Skeletal muscle satellite cell (primary cell): ENCODE measurements around the gene FOXP1.

ENCODE experiments used
- H3K27me3 ChIP-seq: 2 replicates; pipeline ENCODE4 v1.7.0; 2013; ENCODE audit warnings: low read length; ENCODE audit not compliant: control insufficient read depth, insufficient read depth
- H3K36me3 ChIP-seq: 2 replicates; pipeline ENCODE4 v1.7.0; 2013; ENCODE audit warnings: mild to moderate bottlenecking, control low read depth, low read length; ENCODE audit not compliant: insufficient read depth
- H3K4me1 ChIP-seq: 2 replicates; pipeline ENCODE4 v1.7.0; 2013; ENCODE audit warnings: low read length; ENCODE audit not compliant: control insufficient read depth, insufficient read depth
- H3K4me2 ChIP-seq: 2 replicates; pipeline ENCODE4 v1.7.0; 2013; ENCODE audit warnings: mild to moderate bottlenecking, low read length
- H3K4me3 ChIP-seq: 2 replicates; pipeline ENCODE4 v1.7.0; 2013; ENCODE audit warnings: low read length
- H3K9ac ChIP-seq: 2 replicates; pipeline ENCODE4 v1.7.0; 2013; ENCODE audit warnings: mild to moderate bottlenecking, low read depth, low read length, moderate library complexity
- H3K9me3 ChIP-seq: replicated peaks from 2 replicates; pipeline ENCODE4 v1.7.0; 2013; ENCODE audit warnings: mild to moderate bottlenecking, control low read depth, low read length

FOXP1 gene

GRCh38 chr3:71409352-71409751 is 174.2 kb downstream of the FOXP1 start:
- Histone ChIP-seq H3K27me3 (no peaks in the 10 kb centered on the region), H3K36me3 (no peaks in the 10 kb centered on the region), H3K4me1 (no peaks in the 10 kb centered on the region), H3K4me2 (no peak overlapping the region), H3K9me3 (no peaks in the 10 kb centered on the region), H3K4me3 (no peak overlapping the region), H3K9ac (no peak overlapping the region)

DNA sequence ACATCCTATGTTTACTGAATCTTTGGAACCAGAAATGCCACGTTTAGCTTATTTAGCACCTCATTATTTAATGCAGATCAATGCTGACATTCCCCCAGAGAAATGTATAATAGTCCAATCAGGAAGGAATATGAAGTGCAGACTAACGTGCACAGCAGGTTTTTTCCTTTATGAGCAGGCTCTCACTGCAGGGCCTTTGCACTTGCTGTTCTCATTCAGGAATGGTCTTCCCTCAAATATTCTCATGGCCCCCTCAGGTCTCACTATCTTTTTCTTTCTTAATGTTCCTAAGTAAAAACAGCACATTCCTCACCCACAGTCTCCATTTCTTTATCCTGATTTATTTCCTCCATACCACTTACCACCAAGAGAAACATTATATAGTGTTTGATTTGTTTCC is 174.6 kb downstream of the FOXP1 start:
- H3K9me3 ChIP-seq: no peaks in the 10 kb centered on the region
- no peaks in the 10 kb centered on the region for H3K27me3 ChIP-seq
- no peaks in the 10 kb centered on the region for H3K4me1 ChIP-seq

GRCh38 chr3:71407823-71408222 is 175.7 kb downstream of the FOXP1 start:
- H3K36me3 ChIP-seq: no peaks in the 10 kb centered on the region
- no peaks in the 10 kb centered on the region for H3K27me3 ChIP-seq
- no peak overlapping the region for H3K4me2 ChIP-seq
- no peaks in the 10 kb centered on the region for H3K4me1 ChIP-seq
- H3K9me3 ChIP-seq: no peaks in the 10 kb centered on the region
- H3K9ac ChIP-seq: no peak overlapping the region
- H3K4me3 ChIP-seq: no peak overlapping the region

More for the DNA sequence above, 174.6 kb downstream of the FOXP1 start:
- Histone ChIP-seq H3K9ac (no peak overlapping the region), H3K4me2 (no peak overlapping the region), H3K4me3 (no peak overlapping the region), H3K36me3 (no peaks in the 10 kb centered on the region)

DNA sequence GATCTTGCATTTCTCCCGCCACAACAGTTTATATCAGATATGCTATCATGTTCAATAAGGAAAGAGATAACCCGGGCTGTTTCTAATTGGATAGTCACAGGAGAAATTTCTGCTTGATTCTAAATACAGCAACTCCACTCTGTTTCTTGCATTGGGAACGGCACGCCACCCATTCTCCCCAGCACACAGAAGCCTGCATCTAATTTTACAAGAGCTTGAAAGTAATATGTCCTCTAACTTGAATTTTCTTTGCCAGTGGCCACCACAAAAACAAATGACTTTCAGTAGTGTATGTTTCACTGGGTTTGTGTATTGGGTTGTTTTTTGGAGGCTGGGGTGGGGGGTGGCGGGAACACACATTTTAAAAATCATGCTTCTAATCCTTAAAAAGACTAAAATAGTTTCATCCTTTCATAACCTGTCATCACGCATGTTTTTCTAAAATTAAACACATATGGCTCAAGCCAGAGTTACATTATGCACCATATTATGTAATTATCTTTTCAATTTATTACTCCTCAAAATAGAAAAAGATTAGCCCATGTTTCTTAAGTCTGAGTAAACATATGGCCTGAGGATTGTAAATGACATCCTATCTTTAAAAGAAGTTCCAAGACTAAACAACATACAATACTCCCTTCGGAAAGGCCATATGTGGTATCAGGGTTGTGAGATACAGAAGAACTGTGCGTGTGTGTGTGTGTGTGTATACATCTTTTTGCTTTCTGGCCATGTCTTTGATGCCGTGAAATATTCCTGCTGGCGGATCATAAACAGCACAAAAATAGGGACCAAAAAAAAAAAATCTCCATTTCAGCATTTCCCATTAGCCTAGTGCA is 176.3 kb downstream of the FOXP1 start:
- H3K4me1 ChIP-seq: no peaks in the 10 kb centered on the region
- no peak overlapping the region for H3K9ac ChIP-seq
- H3K27me3 ChIP-seq: no peaks in the 10 kb centered on the region

GRCh38 chr3:71402911-71403310 is 180.6 kb downstream of the FOXP1 start:
- Histone ChIP-seq H3K4me1 (no peaks in the 10 kb centered on the region), H3K4me2 (no peak overlapping the region), H3K36me3 (no peaks in the 10 kb centered on the region), H3K9me3 (no peaks in the 10 kb centered on the region), H3K27me3 (no peaks in the 10 kb centered on the region), H3K9ac (no peak overlapping the region), H3K4me3 (no peak overlapping the region)

More for the DNA sequence above, 176.3 kb downstream of the FOXP1 start:
- Histone ChIP-seq H3K36me3 (no peaks in the 10 kb centered on the region), H3K9me3 (no peaks in the 10 kb centered on the region), H3K4me3 (no peak overlapping the region), H3K4me2 (no peak overlapping the region)

GRCh38 chr3:71402280-71402679 is 181.2 kb downstream of the FOXP1 start:
- no peaks in the 10 kb centered on the region for H3K27me3 ChIP-seq
- no peak overlapping the region for H3K4me2 ChIP-seq
- no peaks in the 10 kb centered on the region for H3K36me3 ChIP-seq
- H3K9ac ChIP-seq: no peak overlapping the region
- no peaks in the 10 kb centered on the region for H3K4me1 ChIP-seq
- H3K9me3 ChIP-seq: no peaks in the 10 kb centered on the region
- no peak overlapping the region for H3K4me3 ChIP-seq

- no peaks in the 10 kb centered on the region for H3K4me1 ChIP-seq
- H3K9me3 ChIP-seq: no peaks in the 10 kb centered on the region
- H3K4me2 ChIP-seq: no peak overlapping the region
- H3K27me3 ChIP-seq: no peaks in the 10 kb centered on the region
- no peak overlapping the region for H3K4me3 ChIP-seq
- H3K9ac ChIP-seq: no peak overlapping the region
- H3K36me3 ChIP-seq: no peaks in the 10 kb centered on the region
Measured at GRCh38 chr3:71401695-71402231, 181.8 kb downstream of the FOXP1 start.

DNA sequence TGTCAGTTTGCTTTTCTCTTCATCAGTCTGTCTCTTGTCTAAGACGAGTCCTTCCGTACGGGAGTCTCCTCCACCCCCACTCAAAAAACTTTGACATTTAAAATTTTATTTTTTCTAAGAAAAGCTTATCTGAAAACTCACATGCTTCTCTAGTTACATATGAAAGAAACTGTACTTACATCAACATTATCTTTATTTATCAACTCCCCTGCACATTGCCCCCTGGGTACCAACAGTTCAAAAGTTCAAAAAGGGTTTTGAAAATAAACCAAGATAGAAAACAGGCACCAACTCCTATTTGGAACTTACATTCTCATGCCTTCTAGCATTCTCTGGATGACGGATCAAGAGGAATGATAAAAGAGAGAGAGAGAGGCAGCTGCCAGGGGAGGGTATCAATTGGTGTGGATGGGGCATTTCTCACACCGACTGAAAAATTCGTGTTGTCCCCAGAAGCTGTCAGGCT is 182.5 kb downstream of the FOXP1 start:
- Histone ChIP-seq H3K4me1 (peaks cover 6% of the 10 kb centered on the region), H3K36me3 (no peaks in the 10 kb centered on the region), H3K4me3 (no peak overlapping the region), H3K27me3 (no peaks in the 10 kb centered on the region), H3K9me3 (no peaks in the 10 kb centered on the region), H3K4me2 (no peak overlapping the region), H3K9ac (no peak overlapping the region)

DNA sequence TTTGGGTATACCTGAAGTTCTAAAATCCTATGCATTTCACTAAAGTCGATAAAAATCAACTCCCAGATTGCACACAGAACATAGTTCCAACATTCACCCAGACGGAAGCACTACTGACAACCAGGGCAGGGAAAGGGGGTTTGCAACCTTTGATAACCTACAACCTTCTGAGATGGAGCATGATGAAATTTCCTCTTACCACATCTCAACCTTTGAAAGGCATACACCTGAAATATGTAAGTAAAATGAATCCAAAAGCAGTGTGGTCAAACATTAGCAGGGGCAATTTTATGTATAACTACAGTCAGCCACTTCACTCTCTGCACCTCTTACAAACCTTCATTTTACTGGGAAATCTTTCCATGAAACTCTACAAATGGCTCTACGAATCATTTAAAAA is 184.1 kb downstream of the FOXP1 start:
- no peaks in the 10 kb centered on the region for H3K9me3 ChIP-seq
- no peaks in the 10 kb centered on the region for H3K36me3 ChIP-seq
- peaks cover 15% of the 10 kb centered on the region for H3K4me1 ChIP-seq
- no peak overlapping the region for H3K9ac ChIP-seq
- no peak overlapping the region for H3K4me3 ChIP-seq
- H3K27me3 ChIP-seq: no peaks in the 10 kb centered on the region
- no peak overlapping the region for H3K4me2 ChIP-seq

DNA sequence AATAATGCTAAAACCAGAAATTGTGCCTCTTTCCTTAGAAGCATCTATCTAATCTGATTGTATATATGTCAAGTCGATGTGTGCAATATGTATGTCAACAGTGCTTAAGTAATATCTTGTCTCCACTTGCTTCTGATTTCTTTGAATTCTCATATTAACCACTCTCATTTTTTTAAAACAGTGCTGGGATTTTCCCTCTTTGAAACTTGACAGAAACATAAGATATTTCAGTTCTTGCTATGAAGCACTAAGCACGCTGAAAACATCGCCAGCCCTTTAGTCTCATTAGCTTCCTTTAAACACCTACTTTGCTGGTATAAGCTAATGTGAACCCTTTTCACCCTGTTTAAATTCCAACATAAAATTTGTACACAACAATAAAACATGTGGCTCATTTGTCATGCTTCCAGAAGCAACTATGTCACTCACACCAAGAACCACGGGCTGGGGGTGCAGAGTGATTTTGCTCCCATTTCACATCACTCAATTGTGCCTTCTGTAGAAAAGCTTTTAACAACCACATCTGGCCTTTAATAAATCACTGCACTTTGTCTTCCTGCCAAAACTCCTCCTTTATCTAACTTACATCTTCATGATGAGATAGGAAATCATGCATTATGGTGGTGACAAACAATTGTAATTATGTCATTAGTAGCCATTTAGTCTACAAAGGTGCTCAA is 185.2 kb downstream of the FOXP1 start:
- no peak overlapping the region for H3K4me2 ChIP-seq
- H3K27me3 ChIP-seq: no peaks in the 10 kb centered on the region
- peaks cover 15% of the 10 kb centered on the region for H3K4me1 ChIP-seq
- H3K9me3 ChIP-seq: no peaks in the 10 kb centered on the region
- no peaks in the 10 kb centered on the region for H3K36me3 ChIP-seq
- H3K9ac ChIP-seq: no peak overlapping the region
- H3K4me3 ChIP-seq: no peak overlapping the region

GRCh38 chr3:71397726-71398125 is 185.8 kb downstream of the FOXP1 start:
- Histone ChIP-seq H3K36me3 (no peaks in the 10 kb centered on the region), H3K4me1 (peaks cover 15% of the 10 kb centered on the region), H3K27me3 (no peaks in the 10 kb centered on the region), H3K9ac (no peak overlapping the region), H3K4me3 (no peak overlapping the region), H3K4me2 (no peak overlapping the region), H3K9me3 (no peaks in the 10 kb centered on the region)
